GM20000 (cell line): ENCODE measurements around the gene SHROOM4.

Source experiments
- DNase-seq: peaks from one replicate; pipeline ENCODE4 v3.0.0; 2012; ENCODE audit warnings: low spot score
- CTCF ChIP-seq: IDR thresholded peaks from 2 replicates; pipeline ENCODE4 v1.5.1; 2012; ENCODE audit warnings: mild to moderate bottlenecking, control low read depth; ENCODE audit errors: extremely low read depth, missing control alignments

The SHROOM4 gene

DNA sequence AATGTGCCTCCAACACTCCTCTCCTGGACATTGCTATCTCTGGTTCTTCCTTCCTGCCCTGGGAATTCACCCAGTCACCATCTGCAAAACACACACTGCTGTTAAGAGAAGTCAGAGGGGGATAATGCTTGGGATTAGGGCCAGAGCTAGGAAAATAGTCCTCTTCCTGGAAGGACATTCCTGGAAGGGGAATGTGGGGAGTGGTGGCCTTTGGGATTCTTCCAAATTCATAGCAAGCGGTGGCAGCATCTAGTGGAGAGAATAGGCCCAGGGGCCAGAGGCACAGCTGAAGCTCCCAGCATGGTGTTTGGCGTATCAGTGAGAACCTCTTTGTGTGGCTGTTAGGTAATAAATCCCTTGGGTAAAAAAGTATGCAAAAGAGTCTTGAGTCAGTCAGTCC, 34.3 kb downstream of the SHROOM4 start:
- no peak for DNase-seq
- no peak for TF ChIP-seq CTCF

DNA sequence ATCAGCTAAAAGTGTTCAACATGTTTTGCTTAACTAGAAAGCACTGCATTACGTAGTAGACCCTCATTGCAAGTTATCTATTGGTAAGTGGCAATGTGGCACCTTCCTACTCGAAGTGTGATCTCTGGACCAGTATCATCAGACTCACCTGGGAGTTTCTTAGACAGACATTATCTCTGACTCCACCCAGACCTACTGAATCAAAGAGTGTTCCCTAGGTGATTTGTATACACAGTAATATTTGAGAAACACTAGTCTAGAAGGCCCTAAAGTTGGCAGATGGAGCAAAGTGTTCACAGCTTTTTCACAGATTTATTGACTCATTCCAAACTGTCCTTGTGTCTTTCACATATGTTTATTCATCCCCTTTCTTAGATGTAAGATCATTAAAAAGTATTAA, 35.7 kb downstream of the SHROOM4 start:
- TF ChIP-seq CTCF: no peak
- no peak for DNase-seq

GRCh38 chrX:50776248-50776647, 37.7 kb downstream of the SHROOM4 start:
- no peak for TF ChIP-seq CTCF
- DNase-seq: no peak

DNA sequence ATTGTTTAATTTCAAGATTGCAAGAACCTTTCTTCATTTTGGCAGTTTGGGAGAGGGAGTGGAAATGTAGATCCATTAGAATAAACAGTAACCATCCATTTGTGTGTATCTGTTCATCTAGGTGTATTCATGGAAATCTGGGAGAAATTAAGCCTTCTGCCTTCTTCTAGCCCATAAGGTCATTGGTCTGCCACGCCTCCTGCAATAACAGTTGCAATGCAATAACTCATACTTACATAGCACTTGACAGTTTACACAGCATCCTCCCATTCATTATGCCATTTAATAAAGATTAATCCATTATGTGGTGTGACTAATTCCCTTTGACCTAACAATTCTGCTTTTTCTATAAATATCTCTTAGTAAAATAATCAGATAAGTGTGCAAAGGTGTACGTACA, 42.6 kb downstream of the SHROOM4 start:
- no peak for DNase-seq
- no peak for TF ChIP-seq CTCF

DNA sequence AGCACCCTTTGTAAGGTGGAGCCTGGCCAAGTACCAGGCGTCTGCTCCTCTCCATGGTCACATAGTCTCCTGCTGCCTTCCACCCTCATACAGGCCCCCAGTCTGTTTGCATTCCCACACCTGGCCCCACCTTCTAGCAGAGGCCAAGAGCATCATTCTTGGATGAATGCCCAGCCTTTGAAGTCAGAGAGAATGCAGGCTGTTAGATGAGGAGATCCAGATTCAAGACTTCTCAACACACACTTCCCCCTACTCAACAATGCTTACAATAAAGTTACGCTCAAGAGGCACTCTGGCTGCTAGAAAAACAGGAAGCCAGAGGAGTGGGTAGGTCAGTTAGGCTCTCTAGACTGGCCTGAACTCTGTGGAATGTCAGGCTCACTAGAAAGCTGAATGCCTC, 43.3 kb downstream of the SHROOM4 start:
- TF ChIP-seq CTCF: no peak
- DNase-seq: no peak

GRCh38 chrX:50769389-50770063, 44.5 kb downstream of the SHROOM4 start:
- no peak for TF ChIP-seq CTCF
- no peak for DNase-seq

- TF ChIP-seq CTCF: no peak
- DNase-seq: no peak
These were observed 45.2 kb downstream of the SHROOM4 start for GRCh38 chrX:50768801-50769200.
